CD4-positive, alpha-beta T cell treated with Interleukin-10 for 1 hour (primary cell): ENCODE results near the gene SLMAP.
A peak's percentile ranks its signal among the peaks of the same experiment; 100 is the strongest.
"Not testable (repeated sequence)": the region's sequence is repeated elsewhere in the genome, so short reads cannot be mapped to it uniquely, and the experiment has no call there.

Experiments used
- DNase-seq: peaks from one replicate; pipeline ENCODE4 v3.0.0-alpha.2; 2020

SLMAP gene

DNA sequence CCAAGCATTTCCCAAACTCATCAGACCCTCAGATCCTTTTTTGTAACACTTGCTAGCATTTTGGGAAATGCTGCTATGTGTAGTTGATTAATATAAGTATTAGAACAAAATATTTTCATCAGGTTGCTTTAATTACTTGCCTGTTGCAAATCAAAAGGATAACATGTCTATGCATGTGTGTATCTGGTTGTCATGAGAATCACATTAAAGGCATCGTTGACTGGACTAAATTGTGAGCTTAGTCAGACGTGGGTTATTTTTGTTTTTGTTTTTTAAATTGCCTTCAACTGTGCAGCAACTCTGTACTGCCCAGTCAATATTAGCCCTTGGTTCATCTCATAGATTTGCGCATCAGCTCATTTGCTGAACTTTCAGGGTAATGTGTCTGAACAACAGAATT is 81.6 kb downstream of the SLMAP start:
- DNase-seq = no peak

DNA sequence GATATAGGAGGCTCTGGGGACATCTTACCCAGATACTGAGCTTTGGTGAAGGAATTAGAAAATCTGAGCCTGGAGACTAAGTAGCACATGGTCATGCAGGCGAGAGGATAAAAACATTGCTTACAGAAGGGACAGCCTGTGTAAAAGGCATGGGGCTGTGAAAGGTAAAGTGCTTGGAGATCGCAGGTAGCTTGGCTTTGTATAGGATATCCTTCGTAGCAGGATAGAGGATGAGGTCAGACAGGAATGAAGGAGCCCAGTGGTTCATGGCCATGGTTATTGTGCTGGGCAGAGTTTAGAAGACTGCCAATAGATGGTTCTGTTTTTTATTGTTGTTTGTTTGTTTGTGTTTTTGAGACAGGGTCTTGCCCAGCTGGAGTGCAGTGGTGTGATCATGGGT is 82.5 kb downstream of the SLMAP start:
- no peak for DNase-seq

DNA sequence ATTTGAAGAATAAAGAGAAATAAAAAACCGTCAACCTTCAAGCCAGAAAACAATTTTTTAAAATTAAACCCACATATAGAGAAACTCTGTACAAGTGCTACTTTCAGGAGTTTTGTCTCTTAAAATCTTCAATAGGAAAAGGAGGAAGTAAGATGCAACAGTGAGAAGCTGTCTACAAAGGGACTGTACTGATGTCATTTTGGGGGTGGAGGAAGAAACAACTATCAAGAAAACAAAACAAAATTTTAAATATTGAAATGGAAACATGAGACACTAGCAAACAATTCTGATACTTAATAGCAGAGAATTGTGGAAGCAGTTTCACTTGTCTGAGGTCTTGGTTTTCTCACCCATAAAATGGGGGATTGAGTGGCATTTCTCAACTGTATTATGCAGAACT is 84.4 kb downstream of the SLMAP start:
- no peak for DNase-seq

GRCh38 chr3:57841818-57842217 is 85.7 kb downstream of the SLMAP start:
- no peak for DNase-seq

DNA sequence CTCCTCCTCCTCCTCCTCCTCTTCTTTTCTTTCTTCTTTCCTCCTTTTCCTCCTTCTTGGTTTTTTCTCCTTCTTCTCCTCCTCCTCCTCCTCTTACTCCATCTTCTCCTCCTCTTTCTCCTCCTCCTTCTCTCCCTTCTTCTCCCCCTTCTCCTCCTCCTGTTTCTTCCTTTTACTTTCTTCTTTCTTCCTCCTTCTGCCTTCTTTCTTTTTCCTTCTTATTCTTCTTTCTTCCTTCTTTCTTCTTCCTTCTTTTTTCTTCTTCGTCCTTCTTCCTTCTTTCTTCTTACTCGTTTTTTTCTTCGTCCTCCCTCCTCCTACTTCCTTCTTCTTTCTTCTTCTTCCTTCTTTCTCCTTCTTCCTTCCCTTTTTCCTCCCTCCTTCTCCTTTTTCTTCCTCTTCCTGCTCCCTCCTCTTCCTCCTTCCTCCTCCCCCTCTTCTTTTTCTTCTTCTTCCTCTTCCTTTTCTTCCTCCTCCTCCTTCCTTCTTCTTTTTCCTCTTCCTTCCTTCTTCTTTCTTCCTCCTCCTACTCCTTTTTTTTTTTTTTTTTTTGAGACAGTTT is 92.1 kb downstream of the SLMAP start:
- DNase-seq = no peak

DNA sequence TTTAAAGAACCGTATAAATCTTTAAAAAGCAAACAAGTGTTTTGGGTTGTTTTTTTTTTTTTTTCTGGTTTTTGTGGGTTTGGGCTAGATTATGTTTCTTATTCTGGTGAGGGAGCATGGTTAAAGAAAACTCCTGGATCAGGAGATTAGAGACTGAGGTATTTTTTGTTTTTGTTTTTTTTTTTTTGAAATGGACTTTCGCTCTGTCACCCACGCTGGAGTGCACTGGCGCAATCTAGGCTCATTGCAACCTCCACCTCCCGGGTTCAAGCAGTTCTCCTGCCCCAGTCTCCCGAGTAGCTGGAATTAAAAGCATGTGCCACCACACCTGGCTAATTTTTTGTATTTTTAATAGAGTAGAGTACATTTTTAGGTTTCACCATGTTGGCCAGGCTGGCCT is 95.2 kb downstream of the SLMAP start:
- DNase-seq = no peak

GRCh38 chr3:57852896-57853295 is 96.8 kb downstream of the SLMAP start:
- no peak for DNase-seq

DNA sequence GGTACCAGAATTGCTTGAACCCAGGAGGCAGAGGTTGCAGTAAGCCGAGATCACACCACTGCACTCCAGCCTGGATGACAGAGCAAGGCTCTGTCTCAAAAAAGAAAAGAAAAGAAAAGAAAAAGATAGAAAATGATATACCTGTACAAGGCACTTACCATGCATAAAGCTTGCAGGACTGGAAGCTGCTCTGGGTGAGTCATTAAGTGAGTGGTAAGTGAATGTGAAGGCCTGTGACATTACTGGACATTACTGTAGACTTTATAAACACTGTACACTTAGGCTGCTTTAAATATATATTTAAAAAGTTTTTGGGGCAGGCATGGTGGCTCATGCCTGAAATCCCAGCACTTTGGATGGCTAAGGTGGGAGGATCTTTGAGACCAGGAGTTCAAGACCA is 99.2 kb downstream of the SLMAP start:
- no peak for DNase-seq

- DNase-seq = no peak
Observed at GRCh38 chr3:57855943-57856342, 99.8 kb downstream of the SLMAP start.

GRCh38 chr3:57856675-57857074 is 100.6 kb downstream of the SLMAP start:
- peak; percentile 16 for DNase-seq

- DNase-seq = no peak
Observed at GRCh38 chr3:57862894-57863293, 106.8 kb downstream of the SLMAP start.

GRCh38 chr3:57863380-57863779 is 107.3 kb downstream of the SLMAP start:
- no peak for DNase-seq

DNA sequence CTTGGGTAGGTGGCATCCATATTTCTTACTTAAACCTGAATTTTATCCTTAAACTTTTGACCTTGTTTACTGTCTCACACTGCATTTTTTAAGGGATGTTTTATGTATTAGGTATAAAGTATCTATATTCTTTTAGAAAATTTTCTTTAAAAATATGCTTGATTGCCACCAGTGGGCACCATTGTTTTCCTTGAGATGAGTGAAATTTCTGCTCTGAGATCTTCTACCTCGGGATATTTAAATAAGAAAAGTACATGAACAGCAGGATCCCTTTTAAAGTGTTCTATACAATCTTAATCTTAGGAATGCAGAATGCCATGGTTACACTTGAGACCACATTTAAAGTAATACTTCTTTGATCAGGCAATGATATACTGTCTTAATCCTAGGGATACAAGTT is 108.7 kb downstream of the SLMAP start:
- DNase-seq = no peak

DNA sequence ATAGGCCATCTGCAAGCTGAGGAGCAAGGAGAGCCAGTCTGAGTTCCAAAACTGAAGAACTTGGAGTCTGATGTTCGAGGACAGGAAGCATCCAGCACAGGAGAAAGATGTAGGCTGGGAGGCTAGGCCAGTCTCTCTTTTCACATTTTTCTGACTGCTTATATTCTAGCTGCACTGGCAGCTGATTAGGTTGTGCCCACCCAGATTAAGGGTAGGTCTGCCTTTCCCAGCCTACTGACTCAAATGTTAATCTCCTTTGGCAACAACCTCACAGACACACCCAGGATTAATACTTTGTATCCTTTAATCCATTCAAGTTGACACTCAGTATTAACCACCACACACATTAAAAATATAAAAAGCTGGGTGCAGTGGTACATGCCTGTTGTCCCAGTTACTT is 113.0 kb downstream of the SLMAP start:
- DNase-seq = not testable (repeated sequence)

GRCh38 chr3:57872606-57873005 is 116.5 kb downstream of the SLMAP start:
- DNase-seq = no peak

DNA sequence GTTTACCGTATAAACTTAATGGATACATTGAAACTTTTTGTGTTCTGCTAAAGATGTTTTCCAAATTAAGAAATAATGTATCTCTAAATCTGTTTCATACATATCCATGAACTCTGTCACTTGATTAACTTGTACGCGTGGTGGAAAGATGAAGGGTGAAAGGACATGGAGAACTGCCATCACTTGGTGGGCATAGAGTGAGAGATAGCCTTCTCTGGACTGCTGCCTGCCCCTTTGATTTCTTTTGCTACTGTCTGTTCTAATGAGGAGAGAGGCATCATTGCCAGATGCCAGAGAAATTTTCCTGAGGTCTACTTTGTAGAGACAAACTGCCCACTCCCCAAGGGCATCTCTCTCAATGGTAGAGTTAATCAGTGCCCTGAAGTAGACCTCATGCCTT is 120.5 kb downstream of the SLMAP start:
- no peak for DNase-seq

- no peak for DNase-seq
Observed at GRCh38 chr3:57877116-57877515, 121.0 kb downstream of the SLMAP start.

DNA sequence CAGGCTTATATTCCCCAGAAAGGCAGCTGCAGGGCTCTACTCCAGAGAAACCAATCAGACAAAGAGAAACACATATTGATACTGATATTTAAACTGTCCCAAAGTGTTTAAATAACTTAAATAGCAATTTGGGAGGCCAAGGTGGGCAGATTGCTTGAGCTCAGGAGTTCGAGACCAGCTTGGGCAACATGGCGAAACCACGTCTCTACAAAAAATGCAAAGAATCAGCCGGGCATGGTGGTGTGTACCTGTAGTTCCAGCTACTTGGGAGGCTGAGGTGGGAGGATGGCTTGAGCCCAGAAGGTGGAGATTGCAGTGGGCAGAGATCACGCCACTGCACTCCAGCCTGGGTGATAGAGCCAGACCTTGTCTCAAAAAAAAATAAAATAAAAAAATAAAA is 128.3 kb downstream of the SLMAP start:
- not testable (repeated sequence) for DNase-seq

GRCh38 chr3:57889807-57890206 is 133.7 kb downstream of the SLMAP start:
- DNase-seq = no peak

DNA sequence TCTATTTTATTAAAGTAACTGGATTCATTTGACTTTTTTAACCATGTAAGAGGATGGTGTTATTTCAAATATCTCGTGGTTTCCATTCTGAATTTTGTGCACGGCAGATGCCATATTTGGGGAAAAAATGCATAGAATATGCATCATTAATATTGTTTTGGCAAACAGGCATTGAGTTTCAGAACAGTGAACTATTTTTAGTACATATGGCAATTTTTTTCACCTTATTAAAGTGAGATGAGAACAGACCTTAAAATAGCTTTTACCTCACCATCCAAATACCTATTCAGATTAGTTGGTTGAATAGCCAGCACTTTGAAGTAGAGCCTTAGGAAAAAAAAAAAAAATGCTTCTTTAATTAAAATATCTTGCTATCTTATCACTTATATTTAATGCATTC is 134.8 kb downstream of the SLMAP start:
- DNase-seq = no peak

- DNase-seq = no peak
Observed at GRCh38 chr3:57892423-57892822, 136.3 kb downstream of the SLMAP start.

- DNase-seq = no peak
Observed at GRCh38 chr3:57893156-57893555, 137.0 kb downstream of the SLMAP start.

GRCh38 chr3:57893668-57894067 is 137.6 kb downstream of the SLMAP start:
- no peak for DNase-seq

DNA sequence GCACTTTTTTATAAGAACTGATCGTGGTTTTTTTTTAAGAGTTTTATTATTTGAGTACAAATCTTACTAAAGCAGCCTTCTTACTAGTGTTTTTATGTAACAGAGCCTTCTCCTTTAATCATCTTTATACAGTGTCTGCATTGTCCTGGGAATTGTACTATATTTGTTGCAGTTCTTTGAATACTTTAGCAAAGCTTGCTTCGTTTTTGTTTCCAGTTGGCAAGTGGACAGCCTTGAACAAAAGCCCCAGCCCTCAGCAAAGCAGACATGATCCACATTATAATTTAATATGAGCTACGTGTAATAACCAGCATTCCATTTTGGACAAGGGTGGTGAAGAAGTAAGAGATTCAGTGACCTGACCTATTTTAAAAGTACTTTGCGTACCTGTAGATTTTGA is 139.9 kb downstream of the SLMAP start:
- no peak for DNase-seq

DNA sequence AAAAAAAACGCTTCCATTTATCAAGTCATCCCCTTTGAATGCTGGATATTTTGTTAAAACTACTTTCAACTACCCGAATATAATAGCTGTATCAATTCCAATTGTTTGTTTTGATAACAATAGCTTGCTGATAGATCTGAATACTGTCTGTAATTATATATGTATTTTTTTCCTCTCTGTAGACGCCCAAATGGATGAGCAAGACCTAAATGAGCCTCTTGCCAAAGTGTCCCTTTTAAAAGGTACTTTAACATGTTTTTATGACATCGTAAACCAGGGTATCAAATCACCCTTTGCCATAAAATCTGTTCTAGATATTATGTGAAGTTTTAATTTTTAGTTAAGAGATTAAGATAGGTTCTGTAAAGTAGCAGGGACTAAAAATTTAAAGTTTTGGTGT is 140.6 kb downstream of the SLMAP start:
- DNase-seq = no peak

DNA sequence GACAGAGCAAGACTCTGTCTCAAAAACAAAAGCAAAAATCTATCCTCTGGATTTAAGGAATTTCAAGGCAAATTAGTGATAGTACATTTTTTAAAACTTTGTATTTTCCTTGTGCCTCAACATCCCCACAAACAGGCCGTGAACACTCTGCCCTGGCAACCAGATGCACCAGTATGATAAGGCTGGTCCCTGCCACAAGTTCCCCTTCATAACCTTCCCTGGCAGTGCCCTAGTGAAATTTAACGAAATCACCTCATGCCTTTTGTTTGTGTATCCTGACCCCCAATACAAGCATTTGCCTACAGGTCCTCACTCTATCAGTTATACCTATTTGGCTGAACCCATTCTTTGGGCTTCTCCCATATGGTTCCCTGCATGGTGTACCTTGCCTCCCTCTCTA is 144.7 kb downstream of the SLMAP start:
- no peak for DNase-seq
